Measurements from ENCODE around the gene BBS10. TPM values are rescaled to one million over a fixed set of nuclear protein-coding genes. Genes with fewer than 3 reads are reported as not detected.

The BBS10 gene
- total and polyA plus RNA-seq, 2 of the 13 experiments (the other 11 are each of a cell fraction or from before 2014, with no cell fraction given): 4.9 to 7.4 TPM

DNA sequence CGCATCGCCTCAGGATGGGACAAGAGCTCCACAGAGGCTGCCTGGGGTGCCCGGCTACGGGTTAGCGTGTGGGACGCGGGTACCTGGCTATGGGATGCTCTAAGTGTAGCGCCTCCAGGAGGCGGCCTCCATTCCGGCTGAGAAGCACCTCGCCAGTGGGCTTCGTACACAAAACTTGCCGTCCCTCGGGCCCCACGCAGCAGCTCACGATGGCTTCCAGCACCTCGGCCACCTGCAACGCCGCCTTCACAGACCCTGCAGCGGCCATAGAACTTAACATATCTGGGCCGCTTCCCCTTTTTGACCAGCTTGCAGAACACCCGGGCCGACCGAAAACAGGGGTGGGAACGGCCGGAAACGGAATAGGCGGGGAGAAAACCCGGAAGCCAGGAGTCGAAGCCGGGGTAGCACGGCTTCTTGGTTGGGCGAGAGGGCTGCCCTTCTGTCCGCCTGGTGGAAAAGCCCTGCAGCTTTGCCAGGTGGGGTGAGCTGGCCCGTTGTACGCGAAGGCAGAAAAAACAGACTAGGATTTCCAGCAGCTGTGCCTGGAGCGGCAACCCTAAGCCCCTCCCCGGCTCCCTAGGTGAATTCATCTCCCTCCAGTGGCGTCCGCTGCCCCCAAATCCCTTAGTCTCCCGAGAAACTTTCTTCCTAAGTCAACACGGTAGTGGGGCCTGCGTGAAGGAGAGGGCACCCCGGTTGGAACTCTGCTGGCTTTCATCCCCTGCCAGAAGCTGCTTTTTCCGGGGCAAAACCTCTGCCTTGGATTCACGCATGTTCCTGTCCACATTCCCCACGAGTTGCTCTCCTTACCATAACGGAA lies at the start of gene BBS10 (continued):
- TF ChIP-seq ZNF274 (CRISPR knock-in tag; IDR thresholded peaks at IDR 0.05) (no peak), NBN (conservative IDR thresholded peaks at IDR 0.05) (no peak), ZMYM4 (CRISPR knock-in tag; IDR thresholded peaks at IDR 0.05) (peak; percentile 81), TSC22D2 (CRISPR knock-in tag; IDR thresholded peaks at IDR 0.05; ENCODE audit: borderline replicate concordance) (0 out of 2 replicates have a peak, but pooled peaks have one; percentile 48), ZNF792 (CRISPR knock-in tag; IDR thresholded peaks at IDR 0.05) (0 out of 2 replicates have a peak, but pooled peaks have one; percentile 61), ZNF543 (CRISPR knock-in tag; IDR thresholded peaks at IDR 0.05) (peak; percentile 77; the same call in 1 of the 2 replicates), SCMH1 (CRISPR knock-in tag; IDR thresholded peaks at IDR 0.05; ENCODE audit: borderline replicate concordance) (no peak), KDM5B (CRISPR knock-in tag; IDR thresholded peaks at IDR 0.05; ENCODE audit: borderline replicate concordance) (peak; percentile 79; the same call in 1 of the 2 replicates), ZNF780A (CRISPR knock-in tag; IDR thresholded peaks at IDR 0.05) (no peak), KLF12 (CRISPR knock-in tag; IDR thresholded peaks at IDR 0.05; ENCODE audit: borderline replicate concordance) (peak; percentile 84), HMG20B (CRISPR knock-in tag; conservative IDR thresholded peaks at IDR 0.05) (no peak), ZFP36L1 (CRISPR knock-in tag; IDR thresholded peaks at IDR 0.05) (no peak), RCOR2 (CRISPR knock-in tag; IDR thresholded peaks at IDR 0.05) (no peak)
- TF ChIP-seq, protein P1, sequence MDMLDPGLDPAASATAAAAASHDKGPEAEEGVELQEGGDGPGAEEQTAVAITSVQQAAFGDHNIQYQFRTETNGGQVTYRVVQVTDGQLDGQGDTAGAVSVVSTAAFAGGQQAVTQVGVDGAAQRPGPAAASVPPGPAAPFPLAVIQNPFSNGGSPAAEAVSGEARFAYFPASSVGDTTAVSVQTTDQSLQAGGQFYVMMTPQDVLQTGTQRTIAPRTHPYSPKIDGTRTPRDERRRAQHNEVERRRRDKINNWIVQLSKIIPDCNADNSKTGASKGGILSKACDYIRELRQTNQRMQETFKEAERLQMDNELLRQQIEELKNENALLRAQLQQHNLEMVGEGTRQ (IDR thresholded peaks at IDR 0.05; ENCODE audit: low read depth, low read length): no peak
- TF ChIP-seq, protein P1 (CRISPR knock-in tag; IDR thresholded peaks at IDR 0.05; ENCODE audit: borderline replicate concordance): no peak
- TF ChIP-seq, protein P2, sequence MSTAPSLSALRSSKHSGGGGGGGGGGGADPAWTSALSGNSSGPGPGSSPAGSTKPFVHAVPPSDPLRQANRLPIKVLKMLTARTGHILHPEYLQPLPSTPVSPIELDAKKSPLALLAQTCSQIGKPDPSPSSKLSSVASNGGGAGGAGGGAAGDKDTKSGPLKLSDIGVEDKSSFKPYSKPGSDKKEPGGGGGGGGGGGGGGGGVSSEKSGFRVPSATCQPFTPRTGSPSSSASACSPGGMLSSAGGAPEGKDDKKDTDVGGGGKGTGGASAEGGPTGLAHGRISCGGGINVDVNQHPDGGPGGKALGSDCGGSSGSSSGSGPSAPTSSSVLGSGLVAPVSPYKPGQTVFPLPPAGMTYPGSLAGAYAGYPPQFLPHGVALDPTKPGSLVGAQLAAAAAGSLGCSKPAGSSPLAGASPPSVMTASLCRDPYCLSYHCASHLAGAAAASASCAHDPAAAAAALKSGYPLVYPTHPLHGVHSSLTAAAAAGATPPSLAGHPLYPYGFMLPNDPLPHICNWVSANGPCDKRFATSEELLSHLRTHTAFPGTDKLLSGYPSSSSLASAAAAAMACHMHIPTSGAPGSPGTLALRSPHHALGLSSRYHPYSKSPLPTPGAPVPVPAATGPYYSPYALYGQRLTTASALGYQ (CRISPR knock-in tag; IDR thresholded peaks at IDR 0.05): 0 out of 2 replicates have a peak, but pooled peaks have one; percentile 51
- TF ChIP-seq, protein P3, sequence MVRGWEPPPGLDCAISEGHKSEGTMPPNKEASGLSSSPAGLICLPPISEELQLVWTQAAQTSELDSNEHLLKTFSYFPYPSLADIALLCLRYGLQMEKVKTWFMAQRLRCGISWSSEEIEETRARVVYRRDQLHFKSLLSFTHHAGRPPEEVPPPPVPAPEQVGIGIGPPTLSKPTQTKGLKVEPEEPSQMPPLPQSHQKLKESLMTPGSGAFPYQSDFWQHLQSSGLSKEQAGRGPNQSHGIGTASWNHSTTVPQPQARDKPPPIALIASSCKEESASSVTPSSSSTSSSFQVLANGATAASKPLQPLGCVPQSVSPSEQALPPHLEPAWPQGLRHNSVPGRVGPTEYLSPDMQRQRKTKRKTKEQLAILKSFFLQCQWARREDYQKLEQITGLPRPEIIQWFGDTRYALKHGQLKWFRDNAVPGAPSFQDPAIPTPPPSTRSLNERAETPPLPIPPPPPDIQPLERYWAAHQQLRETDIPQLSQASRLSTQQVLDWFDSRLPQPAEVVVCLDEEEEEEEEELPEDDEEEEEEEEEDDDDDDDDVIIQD (CRISPR knock-in tag; IDR thresholded peaks at IDR 0.05; ENCODE audit: low read depth): no peak
- TF ChIP-seq, protein P4, sequence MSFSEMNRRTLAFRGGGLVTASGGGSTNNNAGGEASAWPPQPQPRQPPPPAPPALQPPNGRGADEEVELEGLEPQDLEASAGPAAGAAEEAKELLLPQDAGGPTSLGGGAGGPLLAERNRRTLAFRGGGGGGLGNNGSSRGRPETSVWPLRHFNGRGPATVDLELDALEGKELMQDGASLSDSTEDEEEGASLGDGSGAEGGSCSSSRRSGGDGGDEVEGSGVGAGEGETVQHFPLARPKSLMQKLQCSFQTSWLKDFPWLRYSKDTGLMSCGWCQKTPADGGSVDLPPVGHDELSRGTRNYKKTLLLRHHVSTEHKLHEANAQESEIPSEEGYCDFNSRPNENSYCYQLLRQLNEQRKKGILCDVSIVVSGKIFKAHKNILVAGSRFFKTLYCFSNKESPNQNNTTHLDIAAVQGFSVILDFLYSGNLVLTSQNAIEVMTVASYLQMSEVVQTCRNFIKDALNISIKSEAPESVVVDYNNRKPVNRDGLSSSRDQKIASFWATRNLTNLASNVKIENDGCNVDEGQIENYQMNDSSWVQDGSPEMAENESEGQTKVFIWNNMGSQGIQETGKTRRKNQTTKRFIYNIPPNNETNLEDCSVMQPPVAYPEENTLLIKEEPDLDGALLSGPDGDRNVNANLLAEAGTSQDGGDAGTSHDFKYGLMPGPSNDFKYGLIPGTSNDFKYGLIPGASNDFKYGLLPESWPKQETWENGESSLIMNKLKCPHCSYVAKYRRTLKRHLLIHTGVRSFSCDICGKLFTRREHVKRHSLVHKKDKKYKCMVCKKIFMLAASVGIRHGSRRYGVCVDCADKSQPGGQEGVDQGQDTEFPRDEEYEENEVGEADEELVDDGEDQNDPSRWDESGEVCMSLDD (CRISPR knock-in tag; IDR thresholded peaks at IDR 0.05; ENCODE audit: borderline replicate concordance): no peak

All from HepG2 (cell line).